DOHH2 (cell line): ENCODE results near the gene PRDM2.

ENCODE experiments used
- EZH2phosphoT487 ChIP-seq: fragments of 200-600 bp; sonication (generic); IDR thresholded peaks from 2 replicates; pipeline ENCODE4 v1.6.1; 2017; ENCODE audit warnings: borderline replicate concordance, mild to moderate bottlenecking, antibody characterized with exemption, low read length, moderate library complexity, mixed read lengths
- TF ChIP-seq, protein P1 (sequence below): fragments of 200-600 bp; sonication (generic); IDR thresholded peaks from one replicate; pipeline ENCODE4 v1.5.1; 2014; ENCODE audit warnings: antibody characterized with exemption, mild to moderate bottlenecking, low read depth, low read length; ENCODE audit not compliant: poor library complexity, severe bottlenecking

- TF ChIP-seq, protein P1, sequence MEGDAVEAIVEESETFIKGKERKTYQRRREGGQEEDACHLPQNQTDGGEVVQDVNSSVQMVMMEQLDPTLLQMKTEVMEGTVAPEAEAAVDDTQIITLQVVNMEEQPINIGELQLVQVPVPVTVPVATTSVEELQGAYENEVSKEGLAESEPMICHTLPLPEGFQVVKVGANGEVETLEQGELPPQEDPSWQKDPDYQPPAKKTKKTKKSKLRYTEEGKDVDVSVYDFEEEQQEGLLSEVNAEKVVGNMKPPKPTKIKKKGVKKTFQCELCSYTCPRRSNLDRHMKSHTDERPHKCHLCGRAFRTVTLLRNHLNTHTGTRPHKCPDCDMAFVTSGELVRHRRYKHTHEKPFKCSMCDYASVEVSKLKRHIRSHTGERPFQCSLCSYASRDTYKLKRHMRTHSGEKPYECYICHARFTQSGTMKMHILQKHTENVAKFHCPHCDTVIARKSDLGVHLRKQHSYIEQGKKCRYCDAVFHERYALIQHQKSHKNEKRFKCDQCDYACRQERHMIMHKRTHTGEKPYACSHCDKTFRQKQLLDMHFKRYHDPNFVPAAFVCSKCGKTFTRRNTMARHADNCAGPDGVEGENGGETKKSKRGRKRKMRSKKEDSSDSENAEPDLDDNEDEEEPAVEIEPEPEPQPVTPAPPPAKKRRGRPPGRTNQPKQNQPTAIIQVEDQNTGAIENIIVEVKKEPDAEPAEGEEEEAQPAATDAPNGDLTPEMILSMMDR, result no peak
- TF ChIP-seq EZH2phosphoT487, result no peak
Observed at GRCh38 chr1:13732971-13733667, 33.1 kb downstream of the PRDM2 start.
